Measurements from ENCODE around the gene CRYL1. TPM values are rescaled to one million over a fixed set of nuclear protein-coding genes. Genes with fewer than 3 reads are reported as not detected.

The CRYL1 gene
- total RNA-seq, 1 experiment from 2014 or later, result 3.7 TPM

DNA sequence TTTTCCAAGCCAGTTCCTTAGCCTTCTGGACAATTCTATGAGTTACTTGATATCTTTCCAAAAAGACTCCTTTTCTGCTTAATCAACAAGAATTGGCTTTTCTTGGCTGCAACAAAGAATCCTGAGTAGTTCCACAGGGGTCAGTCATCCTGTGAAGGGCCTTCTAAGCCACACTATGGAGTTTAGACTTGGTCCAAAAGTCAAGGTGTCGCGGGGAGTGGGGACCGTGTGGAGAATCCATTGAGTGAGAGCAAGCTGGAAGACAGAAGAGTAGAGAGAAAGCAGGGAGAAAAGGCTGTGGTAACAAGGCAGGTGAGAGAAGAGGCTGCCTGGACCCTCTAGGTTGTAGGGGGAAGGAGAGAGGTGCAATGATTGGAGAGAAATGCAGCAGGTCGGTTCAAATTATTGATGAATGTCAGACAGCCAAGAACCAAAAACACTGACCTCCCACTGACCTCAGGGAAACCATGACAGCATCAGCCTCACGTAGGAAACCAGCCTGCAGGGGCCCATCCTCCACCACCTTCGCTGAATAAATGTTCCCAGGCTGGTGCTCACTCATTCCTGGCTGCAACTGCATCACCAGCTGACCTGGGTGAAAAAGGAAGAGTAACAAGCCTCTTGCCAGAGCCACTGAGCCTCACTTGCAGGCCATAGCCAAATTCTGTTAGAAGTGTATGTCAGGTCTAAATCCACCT lies 34.2 kb upstream of the CRYL1 start:
- no peak overlapping the region for H3K14ac ChIP-seq (ENCODE audit: insufficient read depth, low read length)
- no peaks in the 10 kb centered on the region for H4K20me1 ChIP-seq (ENCODE audit: control insufficient read depth, insufficient read depth, insufficient read length)
- H3K23me2 ChIP-seq (ENCODE audit: insufficient read length, low read depth, low read length, poor library complexity, severe bottlenecking), result no peaks in the 10 kb centered on the region
- H3K4me1 ChIP-seq (ENCODE audit: insufficient read depth, low read length), result no peaks in the 10 kb centered on the region
- H2BK12ac ChIP-seq (ENCODE audit: insufficient read length, low read depth, low read length), result no peak overlapping the region
- no peak overlapping the region for H4K91ac ChIP-seq (ENCODE audit: insufficient read length, low read depth, low read length)
- no peak overlapping the region for H3K18ac ChIP-seq (ENCODE audit: insufficient read length, low read depth, low read length)
- no peaks in the 10 kb centered on the region for H3K79me2 ChIP-seq (ENCODE audit: insufficient read depth, low read length)
- H3K79me1 ChIP-seq (ENCODE audit: insufficient read depth, low read depth, low read length, poor library complexity, severe bottlenecking), result no peaks in the 10 kb centered on the region
- H3K27me3 ChIP-seq (ENCODE audit: insufficient read depth, low read length), result no peaks in the 10 kb centered on the region
- Mint-ChIP-seq H3K9me3 (peaks cover 8 to 11% of the 10 kb centered on the region in 2 experiments; a peak in 4 of 5 replicates), H3K27ac (no peak overlapping the region), H3K4me1 (no peaks in the 10 kb centered on the region), H3K4me3 (no peak overlapping the region), H3K27me3 (ENCODE audit: low read depth) (peaks cover 14% of the 10 kb centered on the region), H3K36me3 (ENCODE audit: insufficient read depth in 1 of 3, low read depth in 3 of 3) (peaks cover 1 to 6% (median 5%) of the 10 kb centered on the region in 3 experiments; a peak in 6 of 7 replicates)
- WGBS (ENCODE audit: extremely low coverage, insufficient read length, low lambda C conversion rate), result no CpG with 5 or more reads among the region's 6 CpGs
- no peak overlapping the region for H3K4me2 ChIP-seq (ENCODE audit: insufficient read depth, insufficient read length, low read length)
- no peak overlapping the region for H4K8ac ChIP-seq (replicated peaks; ENCODE audit: insufficient read length, low read depth, low read length)
- no peak overlapping the region for H3K4ac ChIP-seq (ENCODE audit: low read depth, low read length)
- H2BK5ac ChIP-seq (ENCODE audit: insufficient read length, low read length), result no peak overlapping the region
- H2BK120ac ChIP-seq (ENCODE audit: low read depth, low read length, poor library complexity, severe bottlenecking), result no peak overlapping the region
- H3K9ac ChIP-seq (ENCODE audit: extremely low read depth, insufficient read length, low read length), result no peak overlapping the region
- no peak overlapping the region for H2BK15ac ChIP-seq (ENCODE audit: low read depth, low read length)
- TF ChIP-seq, protein P1, sequence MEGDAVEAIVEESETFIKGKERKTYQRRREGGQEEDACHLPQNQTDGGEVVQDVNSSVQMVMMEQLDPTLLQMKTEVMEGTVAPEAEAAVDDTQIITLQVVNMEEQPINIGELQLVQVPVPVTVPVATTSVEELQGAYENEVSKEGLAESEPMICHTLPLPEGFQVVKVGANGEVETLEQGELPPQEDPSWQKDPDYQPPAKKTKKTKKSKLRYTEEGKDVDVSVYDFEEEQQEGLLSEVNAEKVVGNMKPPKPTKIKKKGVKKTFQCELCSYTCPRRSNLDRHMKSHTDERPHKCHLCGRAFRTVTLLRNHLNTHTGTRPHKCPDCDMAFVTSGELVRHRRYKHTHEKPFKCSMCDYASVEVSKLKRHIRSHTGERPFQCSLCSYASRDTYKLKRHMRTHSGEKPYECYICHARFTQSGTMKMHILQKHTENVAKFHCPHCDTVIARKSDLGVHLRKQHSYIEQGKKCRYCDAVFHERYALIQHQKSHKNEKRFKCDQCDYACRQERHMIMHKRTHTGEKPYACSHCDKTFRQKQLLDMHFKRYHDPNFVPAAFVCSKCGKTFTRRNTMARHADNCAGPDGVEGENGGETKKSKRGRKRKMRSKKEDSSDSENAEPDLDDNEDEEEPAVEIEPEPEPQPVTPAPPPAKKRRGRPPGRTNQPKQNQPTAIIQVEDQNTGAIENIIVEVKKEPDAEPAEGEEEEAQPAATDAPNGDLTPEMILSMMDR (conservative IDR thresholded peaks at IDR 0.05), result no peak
- H3K56ac ChIP-seq (ENCODE audit: insufficient read length, low read depth, low read length), result no peak overlapping the region
- no peak overlapping the region for H3K27ac ChIP-seq (ENCODE audit: insufficient read length, low read depth, low read length)
- H2AK5ac ChIP-seq (ENCODE audit: insufficient read length, low read length), result no peak overlapping the region
- H2AFZ ChIP-seq (ENCODE audit: low read length), result no peak overlapping the region
- H3T11ph ChIP-seq (ENCODE audit: low read length), result no peak overlapping the region
- no peak for DNase-seq
- H2BK20ac ChIP-seq (ENCODE audit: low read depth, low read length, poor library complexity, severe bottlenecking), result no peak overlapping the region
- H3K23ac ChIP-seq (ENCODE audit: insufficient read length, low read depth, low read length), result no peak overlapping the region
- no peak overlapping the region for H4K5ac ChIP-seq (ENCODE audit: insufficient read length, low read depth, low read length)
- no peaks in the 10 kb centered on the region for H3K9me3 ChIP-seq (ENCODE audit: control insufficient read depth, low read depth, low read length)
